Fibroblast of mammary gland (primary cell): ENCODE measurements around the gene SAA1.
"Not testable (repeated sequence)": the region's sequence is repeated elsewhere in the genome, so short reads cannot be mapped to it uniquely, and the experiment has no call there.

Source experiments
- DNase-seq: peaks from one replicate; pipeline ENCODE4 v3.0.0-alpha.2; 2010; ENCODE audit warnings: low read depth
- H3K4me3 ChIP-seq: 2 replicates; pipeline ENCODE4 v1.5.1; 2011; ENCODE audit warnings: low read depth, mild to moderate bottlenecking, low read length, moderate library complexity; ENCODE audit not compliant: control insufficient read depth
- CTCF ChIP-seq: conservative IDR thresholded peaks from 2 replicates; pipeline ENCODE4 v1.5.1; 2011; ENCODE audit warnings: low read depth, low read length, inconsistent platforms; ENCODE audit not compliant: control insufficient read depth, insufficient read depth

SAA1 gene

DNA sequence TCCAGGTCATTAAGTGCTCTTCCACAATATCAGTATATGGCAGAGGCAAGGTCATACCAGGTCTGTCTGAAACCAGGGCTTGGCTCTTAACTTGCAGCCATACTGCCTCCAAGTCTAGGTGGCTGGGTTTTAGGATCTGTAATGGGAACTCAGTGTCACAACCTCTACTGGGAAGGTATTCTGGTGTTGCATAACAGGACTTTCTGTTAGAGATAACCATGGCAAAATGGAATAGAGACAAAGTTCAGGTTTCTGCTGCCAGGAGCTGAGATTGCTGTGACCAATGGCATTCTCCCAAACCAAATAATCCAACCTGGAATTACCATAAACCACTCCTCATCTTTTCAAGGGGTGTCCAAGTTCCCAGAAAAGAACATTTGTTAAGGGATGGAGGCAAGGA is 6.8 kb upstream of the SAA1 start:
- DNase-seq = no peak
- no peak overlapping the region for H3K4me3 ChIP-seq
- no peak for TF ChIP-seq CTCF

- TF ChIP-seq CTCF = no peak
- no peak overlapping the region for H3K4me3 ChIP-seq
- no peak for DNase-seq
Observed at GRCh38 chr11:18261721-18262120, 4.3 kb upstream of the SAA1 start.

DNA sequence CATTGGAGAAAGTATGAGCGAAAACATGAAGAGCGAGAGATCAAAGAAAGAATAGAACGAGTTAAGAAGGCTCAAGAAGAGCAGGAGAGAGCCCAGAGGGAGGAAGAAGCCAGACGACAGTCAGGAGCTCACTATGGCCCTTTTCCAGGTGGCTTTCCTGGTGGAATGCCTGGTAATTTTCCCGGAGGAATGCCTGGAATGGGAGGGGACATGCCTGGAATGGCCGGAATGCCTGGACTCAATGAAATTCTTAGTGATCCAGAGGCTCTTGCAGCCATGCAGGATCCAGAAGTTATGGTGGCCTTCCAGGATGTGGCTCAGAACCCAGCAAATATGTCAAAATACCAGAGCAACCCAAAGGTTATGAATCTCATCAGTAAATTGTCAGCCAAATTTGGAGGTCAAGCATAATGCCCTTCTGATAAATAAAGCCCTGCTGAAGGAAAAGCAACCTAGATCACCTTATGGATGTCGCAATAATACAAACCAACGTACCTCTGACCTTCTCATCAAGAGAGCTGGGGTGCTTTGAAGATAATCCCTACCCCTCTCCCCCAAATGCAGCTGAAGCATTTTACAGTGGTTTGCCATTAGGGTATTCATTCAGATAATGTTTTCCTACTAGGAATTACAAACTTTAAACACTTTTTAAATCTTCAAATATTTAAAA is 3.2 kb upstream of the SAA1 start:
- DNase-seq, H3K4me3 ChIP-seq: not testable (repeated sequence)

GRCh38 chr11:18264035-18264434 is 2.0 kb upstream of the SAA1 start:
- H3K4me3 ChIP-seq = no peak overlapping the region
- DNase-seq = no peak
- TF ChIP-seq CTCF = no peak

GRCh38 chr11:18264677-18265555 is 1.1 kb upstream of the SAA1 start:
- no peak for DNase-seq
- no peak overlapping the region for H3K4me3 ChIP-seq
- TF ChIP-seq CTCF = no peak

GRCh38 chr11:18267335-18268133 is 1.5 kb downstream of the SAA1 start:
- not testable (repeated sequence) for H3K4me3 ChIP-seq, DNase-seq

- H3K4me3 ChIP-seq, DNase-seq: not testable (repeated sequence)
Observed at GRCh38 chr11:18269252-18269651, 3.2 kb downstream of the SAA1 start.

- no peak overlapping the region for H3K4me3 ChIP-seq
- TF ChIP-seq CTCF = no peak
- DNase-seq = no peak
Observed at GRCh38 chr11:18270102-18270501, 4.0 kb downstream of the SAA1 start.
